HCT116 (cell line): ENCODE data around the gene YBX2.

Experiments
- CTCF ChIP-seq, 3 experiments: fragments of 200-600 bp in 1 of 3; sonication (generic) in 1 of 3; IDR thresholded peaks in 2 of 3; conservative IDR thresholded peaks in 1 of 3; 2 replicates each; pipeline ENCODE4 v1.5.1; 2012 to 2017; ENCODE audit warnings: low read depth in 2 of 3, low read length in 2 of 3, antibody characterized with exemption in 1 of 3, borderline replicate concordance in 1 of 3, control low read depth in 1 of 3, mild to moderate bottlenecking in 1 of 3, mixed read lengths in 1 of 3, mixed run types in 1 of 3, moderate library complexity in 1 of 3; ENCODE audit not compliant: insufficient read depth in 1 of 3
- EZH2phosphoT487 ChIP-seq: fragments of 200-600 bp; IDR thresholded peaks from 2 replicates; pipeline ENCODE4 v1.6.1; 2018; ENCODE audit warnings: antibody characterized with exemption, borderline replicate concordance
- POLR2A ChIP-seq: IDR thresholded peaks from 2 replicates; pipeline ENCODE4 v1.7.0; 2011; ENCODE audit warnings: borderline replicate concordance; ENCODE audit not compliant: insufficient read depth, insufficient read length; ENCODE audit errors: extremely low read depth

DNA sequence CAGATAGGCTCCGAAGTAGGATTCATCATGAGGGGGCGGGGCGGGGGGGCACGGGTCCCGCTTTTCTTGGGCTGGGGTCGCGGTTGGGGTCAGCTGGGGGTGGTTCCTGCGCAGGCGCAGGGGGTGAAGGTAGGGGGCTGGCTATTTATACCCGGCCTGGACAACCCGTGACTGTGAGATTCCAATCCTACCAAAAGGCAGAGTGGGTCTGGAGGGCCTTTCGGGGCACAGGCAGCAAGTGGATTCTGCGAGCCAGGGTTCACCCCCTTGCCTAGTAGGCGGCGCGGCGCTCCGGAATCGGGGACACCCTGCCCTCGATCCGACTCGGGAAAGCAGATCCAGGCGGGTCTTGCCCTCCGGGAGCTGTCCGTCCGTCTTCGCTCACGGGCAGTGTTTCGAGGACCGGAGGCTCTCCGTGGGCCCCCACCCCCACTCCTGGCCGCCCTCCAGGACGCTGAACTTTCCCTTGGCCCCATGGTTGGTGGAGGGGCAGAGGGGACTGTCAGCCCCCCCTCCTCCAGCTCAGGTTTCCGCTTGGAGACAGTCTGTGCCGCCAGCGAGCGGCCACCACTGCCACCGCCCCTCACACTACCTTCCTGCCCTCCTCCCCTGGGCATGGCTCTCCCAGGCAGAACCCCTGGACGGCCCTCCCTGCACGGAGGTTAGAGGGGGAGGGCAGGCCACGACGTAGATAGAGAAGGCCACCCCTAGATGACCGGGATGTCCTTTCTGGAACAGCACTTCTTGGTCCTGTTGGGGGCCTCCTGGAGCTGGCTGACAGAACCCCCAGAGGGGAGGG, 12.3 kb downstream of the YBX2 start:
- TF ChIP-seq POLR2A = no peak
- no peak for TF ChIP-seq CTCF (IDR thresholded peaks at IDR 0.05 in 2 of 3, conservative IDR thresholded peaks at IDR 0.05 in 1 of 3; ENCODE audit: borderline replicate concordance in 1 of 3, insufficient read depth in 1 of 3, low read depth in 2 of 3, low read length in 2 of 3)
- TF ChIP-seq EZH2phosphoT487 = no peak
